Hepatocyte (in vitro differentiated cells): ENCODE measurements around the gene RBMX.

Experiments used
- CTCF ChIP-seq: fragments of 200-600 bp; sonication (generic); IDR thresholded peaks from 2 replicates; pipeline ENCODE4 v1.5.1; 2016; ENCODE audit warnings: antibody characterized with exemption, mild to moderate bottlenecking; ENCODE audit not compliant: poor library complexity
- EZH2 ChIP-seq: fragments of 200-600 bp; sonication (generic); IDR thresholded peaks from 2 replicates; pipeline ENCODE4 v1.6.1; 2016; ENCODE audit warnings: antibody characterized with exemption, mild to moderate bottlenecking, borderline replicate concordance
- EZH2phosphoT487 ChIP-seq: fragments of 200-600 bp; sonication (generic); IDR thresholded peaks from one replicate; pipeline ENCODE4 v1.6.1; 2018; ENCODE audit warnings: antibody characterized with exemption, mild to moderate bottlenecking, low read depth, moderate library complexity; ENCODE audit not compliant: unreplicated experiment, severe bottlenecking

- TF ChIP-seq CTCF: no peak
- no peak for TF ChIP-seq EZH2
- TF ChIP-seq EZH2phosphoT487: no peak
Measured at GRCh38 chrX:136867518-136867917, 13.0 kb downstream of the RBMX start.
